ENCODE results near the gene MTX1.
"Not testable (repeated sequence)": the region's sequence is repeated elsewhere in the genome, so short reads cannot be mapped to it uniquely, and the experiment has no call there.

Gene MTX1

GRCh38 chr1:155189926-155190325, 18.6 kb upstream of the MTX1 start:
- not testable (repeated sequence) for DNase-seq

GRCh38 chr1:155191904-155192303, 16.6 kb upstream of the MTX1 start:
- peak; percentile 47 for DNase-seq

DNA sequence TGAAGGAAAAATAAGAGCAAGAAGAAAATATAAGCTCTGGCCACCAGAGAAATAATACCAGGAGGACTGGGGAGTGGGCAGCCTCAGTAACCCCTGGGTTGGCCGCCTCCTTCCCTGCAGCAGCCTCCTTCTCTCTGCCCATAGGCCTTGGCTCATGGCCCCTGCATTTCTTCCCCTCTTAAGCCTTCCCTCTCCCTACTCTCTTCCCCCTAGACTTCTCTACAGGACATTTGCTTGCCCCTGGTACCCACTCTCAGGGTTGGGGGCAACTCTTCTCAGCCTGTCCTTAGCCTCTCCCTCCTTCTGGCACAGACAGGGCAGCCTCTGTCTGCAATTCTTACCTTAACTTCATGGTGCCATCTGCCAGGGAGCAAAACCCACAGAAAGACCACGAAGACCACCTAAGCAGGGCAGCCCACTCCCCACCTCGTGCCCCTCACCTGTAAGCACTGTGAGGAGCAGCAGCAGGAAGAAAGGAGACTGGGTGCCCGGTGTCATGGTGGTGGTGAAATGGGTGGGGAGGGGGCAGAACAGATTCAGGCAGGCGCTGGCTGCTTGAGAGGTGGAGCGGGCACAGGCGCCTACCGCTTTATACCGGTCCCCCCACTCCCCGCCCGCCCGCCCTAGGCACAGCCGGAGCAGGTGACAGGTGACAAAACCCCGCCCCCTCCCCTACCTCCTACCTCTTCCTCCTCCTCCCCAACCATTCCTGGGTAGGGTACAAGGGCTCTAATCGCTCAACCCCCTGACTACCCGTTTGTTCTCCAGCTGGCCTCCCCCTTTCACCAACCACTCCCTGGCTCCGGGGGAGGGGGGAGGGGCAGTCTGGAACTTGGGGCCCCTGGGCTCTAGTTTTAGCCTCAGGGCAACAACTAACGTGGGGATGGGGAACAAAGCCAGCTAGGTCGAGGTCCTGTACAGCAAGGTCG, 15.9 kb upstream of the MTX1 start:
- no peak for DNase-seq

DNA sequence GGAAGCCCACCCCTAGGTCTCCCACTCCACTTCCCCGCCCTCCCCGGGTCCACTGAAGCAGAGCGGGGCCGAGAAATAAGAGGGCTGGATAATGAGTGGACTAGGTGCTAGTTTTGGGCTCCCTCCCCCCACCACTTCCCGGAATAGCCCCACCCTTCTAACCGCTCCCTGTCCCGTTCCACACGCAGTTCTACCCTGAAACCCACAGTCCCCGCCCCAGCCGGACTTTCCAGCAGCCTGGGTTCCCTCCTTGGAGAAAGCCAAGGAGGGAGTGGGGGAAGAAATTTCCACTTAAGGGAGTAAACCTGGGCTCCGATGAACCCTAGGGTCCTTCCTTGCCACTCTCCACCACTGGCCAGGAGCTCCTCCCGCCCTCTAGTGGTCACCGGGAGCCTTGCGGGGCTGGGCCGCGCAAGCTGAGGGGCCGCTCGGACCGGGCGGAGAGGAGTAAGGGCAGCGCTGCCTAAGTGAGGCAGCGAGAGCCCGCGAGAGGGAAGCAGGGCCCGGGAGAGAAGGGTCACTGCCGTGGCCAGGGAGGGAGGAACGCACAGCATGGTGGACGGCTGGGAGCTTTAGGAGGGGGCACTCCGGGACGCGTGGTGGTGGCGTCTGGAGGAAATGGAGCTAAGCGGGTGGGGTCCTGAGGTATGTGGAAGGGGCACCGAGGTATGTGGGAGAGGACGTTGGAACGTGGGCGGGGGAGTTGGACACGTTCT, 15.1 kb upstream of the MTX1 start:
- DNase-seq: peak; percentile 94

DNA sequence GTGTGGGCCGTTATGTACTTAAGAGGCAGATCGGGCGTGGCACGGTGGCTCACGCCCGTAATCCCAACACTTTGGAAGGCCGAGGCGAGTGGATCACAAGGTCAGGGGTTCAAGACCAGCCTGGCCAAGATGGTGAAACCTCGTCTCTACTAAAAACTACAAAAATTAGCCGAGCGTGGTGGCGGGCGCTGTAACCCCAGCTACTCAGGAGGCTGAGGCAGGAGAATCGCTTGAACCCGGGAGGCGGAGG, 14.6 kb upstream of the MTX1 start:
- not testable (repeated sequence) for DNase-seq

GRCh38 chr1:155195201-155196102, 13.0 kb upstream of the MTX1 start:
- no peak for DNase-seq

- DNase-seq: peak; percentile 27
Observed at GRCh38 chr1:155196103-155196892, 12.2 kb upstream of the MTX1 start.

DNA sequence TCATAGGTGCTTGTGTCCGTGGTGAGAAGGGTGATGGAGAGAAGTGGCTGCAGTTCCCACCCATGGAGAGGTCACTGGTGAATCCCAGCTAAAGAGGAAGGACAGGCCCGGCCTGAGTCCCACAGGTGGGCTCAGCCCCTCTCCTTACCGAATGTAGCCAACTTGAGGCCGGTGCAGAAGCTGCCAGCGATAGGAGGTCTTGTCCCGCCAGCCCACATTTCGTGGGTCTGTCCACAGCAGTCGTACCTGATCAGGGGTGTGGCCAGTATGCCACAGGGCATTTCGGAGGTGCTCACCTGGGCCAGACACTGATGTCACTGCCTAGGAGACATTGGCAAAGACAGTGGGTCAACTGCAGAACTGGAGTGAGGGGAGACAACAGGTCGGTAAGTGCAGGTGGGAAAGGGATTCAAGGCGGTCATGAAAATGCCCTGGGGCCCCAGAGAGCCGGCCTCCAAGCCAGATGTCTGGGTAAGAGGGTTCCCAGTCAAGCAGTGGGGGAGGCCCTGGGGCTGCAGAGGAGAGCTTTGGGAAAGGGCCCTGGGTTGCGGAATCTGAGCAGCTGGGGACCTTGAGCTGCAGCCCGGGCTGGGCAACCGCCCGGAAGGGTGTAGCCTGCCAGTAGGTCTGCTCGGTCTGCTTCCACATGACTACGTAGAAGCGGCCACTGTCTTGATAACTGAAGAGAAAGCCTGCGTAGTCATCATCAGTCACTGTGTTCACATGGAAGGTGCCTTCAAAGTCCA, 11.4 kb upstream of the MTX1 start:
- DNase-seq: peak; percentile 19

DNA sequence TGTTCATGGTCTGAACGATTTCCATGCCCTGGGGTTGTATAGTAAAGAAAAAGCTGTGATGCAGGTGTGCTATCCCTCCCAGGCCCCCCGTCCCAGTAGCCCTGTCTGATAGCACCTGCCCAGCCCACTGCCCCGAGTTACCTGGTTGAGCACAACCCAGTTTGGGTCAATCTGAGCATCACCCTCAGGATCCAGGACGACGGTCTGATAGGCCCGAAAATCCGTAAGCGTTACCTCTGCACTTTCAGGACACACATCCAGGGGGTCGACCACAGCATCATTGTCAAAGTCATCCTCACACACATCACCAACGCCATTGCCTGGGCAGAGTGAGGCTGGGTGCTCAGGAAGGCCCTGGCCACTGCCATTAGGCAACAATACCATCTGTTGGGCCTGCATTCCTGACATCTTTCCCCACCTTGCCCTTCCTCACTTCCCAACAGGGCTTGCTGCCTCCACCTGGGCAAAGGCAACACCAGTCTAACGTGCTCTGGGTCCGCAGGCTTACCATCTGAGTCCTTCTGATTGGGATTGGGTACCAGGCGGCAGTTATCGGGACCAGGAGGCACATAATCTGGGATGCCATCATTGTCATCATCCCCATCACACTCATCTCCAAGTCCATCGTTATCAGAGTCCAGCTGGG, 10.5 kb upstream of the MTX1 start:
- no peak for DNase-seq

DNA sequence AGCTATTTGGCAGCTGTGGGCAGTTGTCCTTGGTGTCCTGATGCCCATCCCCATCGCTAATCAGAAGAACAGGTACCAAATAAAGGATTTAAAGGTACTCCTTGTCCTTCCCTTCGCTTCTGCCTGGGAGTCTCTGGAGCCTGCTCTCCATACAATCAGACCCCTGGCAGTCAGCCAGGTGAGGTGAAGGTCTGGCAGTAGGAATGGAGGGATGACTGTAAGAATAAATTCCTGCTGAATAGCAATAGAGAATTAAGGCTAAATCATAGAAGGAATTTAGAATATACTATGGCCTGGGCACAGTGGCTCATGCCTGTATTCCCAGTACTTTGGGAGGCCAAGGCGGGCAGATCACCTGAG, 10.0 kb upstream of the MTX1 start:
- DNase-seq: no peak

DNA sequence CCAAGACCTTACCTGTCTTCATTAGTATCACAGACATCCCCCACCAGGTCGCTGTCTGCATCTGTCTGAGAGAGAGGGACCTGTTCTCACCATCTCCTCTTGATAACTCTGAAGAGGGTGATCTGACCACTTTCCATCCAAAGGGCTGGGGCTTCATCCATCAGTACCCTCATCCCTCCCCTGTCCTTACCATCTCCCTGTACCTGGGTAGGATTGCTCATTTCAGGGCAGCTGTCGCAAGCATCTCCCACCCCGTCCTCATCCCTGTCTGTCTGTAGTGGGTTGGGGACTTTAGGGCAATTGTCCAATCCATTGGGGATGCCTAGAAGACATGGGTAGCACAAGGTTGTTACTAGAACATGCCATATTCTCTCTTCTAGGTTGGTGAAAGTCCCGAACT, 8.7 kb upstream of the MTX1 start:
- DNase-seq: no peak

DNA sequence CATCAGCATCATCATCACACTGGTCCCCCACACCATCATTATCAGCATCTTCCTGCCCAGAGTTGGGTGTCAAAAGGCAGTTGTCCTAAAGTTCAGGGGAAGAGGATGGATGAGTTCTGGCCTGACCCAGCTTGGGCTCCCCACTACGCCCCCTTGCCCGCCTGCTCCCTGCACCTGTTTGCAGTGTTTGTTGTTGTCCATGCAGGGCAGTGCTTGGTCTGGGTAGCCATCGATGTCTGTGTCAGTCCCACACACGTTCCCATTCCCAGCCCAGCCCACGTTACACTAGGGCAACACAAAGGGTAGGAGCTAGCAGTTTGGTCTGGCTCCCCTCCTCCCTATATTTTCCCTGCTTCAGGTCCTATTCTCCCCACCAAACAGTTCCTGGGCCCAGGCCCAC, 7.6 kb upstream of the MTX1 start:
- DNase-seq: peak; percentile 7

DNA sequence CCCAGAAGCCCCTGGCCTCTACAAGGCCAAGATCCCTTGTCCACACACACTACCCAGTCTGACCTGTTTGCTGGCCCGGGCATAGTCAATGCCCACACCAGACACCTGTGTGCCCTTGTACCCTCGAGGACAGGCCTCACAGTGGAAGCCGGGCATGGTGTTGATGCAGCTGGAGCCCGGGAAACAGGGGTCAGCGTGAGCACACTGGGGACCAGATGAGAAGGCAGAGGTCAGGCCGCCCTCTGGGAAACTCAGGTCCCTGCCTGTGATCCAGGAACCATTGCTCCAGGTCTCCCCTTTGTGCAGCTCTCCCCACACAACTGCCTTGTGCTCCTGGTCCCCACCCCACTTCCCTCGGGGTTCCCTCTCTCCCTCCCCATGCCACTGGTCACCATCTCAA, 6.3 kb upstream of the MTX1 start:
- peak; percentile 17 for DNase-seq

DNA sequence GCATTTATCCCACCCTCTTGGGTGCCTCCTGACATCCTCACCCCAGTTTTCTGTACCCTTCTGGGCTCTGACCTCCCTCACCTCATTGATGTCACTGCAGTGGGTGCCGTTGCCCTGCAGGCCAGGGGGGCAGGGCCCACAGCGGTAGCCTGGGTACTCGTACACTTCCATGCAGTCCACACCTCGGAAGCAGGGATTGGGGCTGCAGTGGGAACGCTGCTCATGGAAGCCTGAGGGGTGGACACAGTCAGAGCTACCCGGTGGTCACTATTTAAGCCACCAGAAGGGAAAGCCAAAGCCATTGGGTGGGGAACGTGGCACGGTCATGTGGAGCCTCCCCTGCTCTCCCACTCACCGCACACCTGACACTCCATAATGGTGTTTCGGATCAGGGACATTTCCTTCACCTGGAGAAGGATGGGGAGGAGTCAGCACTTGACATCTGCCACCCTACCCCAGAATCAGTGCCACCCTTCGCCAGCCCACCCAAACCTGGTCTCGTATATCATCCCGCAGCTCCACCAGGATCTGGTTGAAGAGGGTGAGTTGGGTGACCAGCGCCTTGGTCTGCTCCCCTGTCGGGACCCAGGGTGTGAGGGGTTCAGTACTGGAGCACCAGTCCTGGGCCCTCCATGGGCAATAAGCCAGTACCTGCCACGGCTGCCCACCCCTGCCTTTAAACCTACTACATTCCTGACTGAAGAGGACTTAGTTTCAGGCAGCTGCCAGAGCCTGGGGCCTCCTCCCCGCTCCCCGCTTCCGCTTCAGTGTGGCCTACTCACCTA, 5.6 kb upstream of the MTX1 start:
- peak; percentile 18 for DNase-seq

- no peak for DNase-seq
Observed at GRCh38 chr1:155205035-155205434, 3.5 kb upstream of the MTX1 start.

DNA sequence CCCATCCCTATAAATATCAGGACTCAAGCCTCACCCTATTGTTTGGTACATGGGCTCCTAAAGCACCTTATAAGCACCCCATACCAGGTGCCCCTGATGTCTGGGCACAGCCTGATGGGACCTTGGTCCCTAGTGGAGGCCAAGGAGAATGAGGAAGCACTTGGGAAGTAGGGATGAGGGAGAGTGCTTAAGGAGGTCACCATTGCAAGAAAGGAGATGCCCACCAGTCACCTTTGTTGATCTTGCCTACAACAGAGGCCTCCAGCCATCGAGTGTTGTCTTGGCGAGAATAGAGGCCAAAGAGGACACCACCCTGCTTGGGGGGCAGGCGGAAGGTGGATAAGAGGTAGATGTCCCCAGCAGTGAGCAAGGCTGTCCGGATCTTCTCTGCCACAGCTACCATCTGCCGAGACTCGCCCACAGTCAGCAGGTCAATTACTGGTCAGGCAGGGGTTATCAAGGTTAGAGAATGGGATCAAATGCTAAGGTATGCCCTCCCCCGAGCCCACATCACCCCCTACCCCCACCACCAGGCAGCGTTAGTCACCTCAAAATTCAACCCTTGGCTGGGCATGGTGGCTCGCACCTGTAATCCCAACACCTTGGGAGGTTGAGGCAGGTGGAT, 2.4 kb upstream of the MTX1 start:
- no peak for DNase-seq

GRCh38 chr1:155206891-155207805, 1.3 kb upstream of the MTX1 start:
- DNase-seq: peak; percentile 90

- peak; percentile 90 for DNase-seq
Observed at GRCh38 chr1:155207806-155208540, 522 bp upstream of the MTX1 start, which contains the start of gene THBS3. TSS of gene THBS3 (minus strand) at chr1:155207897. CDS start at chr1:155207876, 21 bp downstream.
